ENCODE measurements around the gene POLD2. TPM values are rescaled to one million over a fixed set of nuclear protein-coding genes. Genes with fewer than 3 reads are reported as not detected.

POLD2 gene
- total and polyA plus RNA-seq, 2 of the 8 experiments (the other 6 are each of a cell fraction or from before 2014, with no cell fraction given): 148 to 214 TPM

GRCh38 chr7:44102846-44103565 lies 20.3 kb downstream of the POLD2 start (continued):
- TF ChIP-seq KDM1A (IDR thresholded peaks at IDR 0.05; ENCODE audit: borderline replicate concordance, low read length): no peak
- TF ChIP-seq CBX5 (IDR thresholded peaks at IDR 0.05; ENCODE audit: low read depth, low read length): no peak
- TF ChIP-seq TCF12 (IDR thresholded peaks at IDR 0.05; ENCODE audit: low read depth, low read length): no peak
- TF ChIP-seq SAP30 (IDR thresholded peaks at IDR 0.05; ENCODE audit: insufficient read depth, insufficient replicate concordance, low read length): no peak
- TF ChIP-seq TAF1 (IDR thresholded peaks at IDR 0.05; ENCODE audit: low read depth, low read length): no peak
- no peak for TF ChIP-seq CTCF (IDR thresholded peaks at IDR 0.05; ENCODE audit: control extremely low read depth in 1 of 3, insufficient read depth in 1 of 3, low read depth in 1 of 3, low read length in 3 of 3)
- TF ChIP-seq HDAC6 (IDR thresholded peaks at IDR 0.05; ENCODE audit: low read depth, low read length): no peak

Measured in H1 (cell line).